ENCODE results near the gene DDT. TPM values are rescaled to one million over a fixed set of nuclear protein-coding genes. Genes with fewer than 3 reads are reported as not detected.

Gene DDT
- total RNA-seq, 3 donors from 2014 or later: 151 to 232 (median 190) TPM

DNA sequence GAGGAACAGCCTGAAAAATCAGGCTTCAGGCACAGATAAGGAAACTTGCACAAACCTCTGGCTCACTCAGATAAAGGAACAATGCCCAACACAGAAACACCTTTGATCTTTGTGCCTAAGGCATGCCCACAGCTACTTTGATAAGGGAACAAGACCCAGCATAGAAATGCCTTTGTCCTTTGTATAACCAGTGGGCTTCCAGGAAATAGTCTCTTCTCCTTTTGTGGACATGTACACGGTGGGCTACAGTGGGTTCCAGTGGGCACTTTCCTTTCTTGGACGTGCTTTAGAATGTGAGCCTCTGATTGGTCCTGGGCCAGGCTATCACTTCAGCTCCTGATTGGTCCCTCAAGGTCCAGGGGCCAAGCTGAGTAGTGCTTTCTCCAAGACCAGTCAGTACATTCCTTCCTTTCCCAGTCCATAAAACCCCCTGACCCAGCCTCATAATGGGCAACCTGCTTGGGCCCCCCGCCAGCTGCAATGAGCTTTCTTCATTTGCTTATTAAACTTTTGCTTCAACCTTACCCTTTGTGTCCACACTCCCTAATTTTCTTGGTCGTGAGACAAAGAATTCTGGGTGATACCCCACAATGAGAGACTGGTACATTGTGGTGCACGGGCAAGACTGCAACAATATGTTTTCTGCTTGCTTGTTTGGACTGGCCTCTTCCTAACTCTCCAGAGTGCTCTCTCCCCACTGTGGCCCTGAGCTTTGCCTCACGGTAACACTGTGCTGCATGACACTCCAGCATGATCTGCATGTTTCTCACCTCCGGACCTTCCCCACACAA, 35.2 kb upstream of the DDT start:
- intact Hi-C loops (cut with DNase I, micrococcal nuclease): no loop called here
- Histone ChIP-seq H3K9me3 (no peaks in the 10 kb centered on the region), H3K4me3 (no peak overlapping the region), H3K36me3 (ENCODE audit: low read depth) (no peaks in the 10 kb centered on the region), H3K4me1 (ENCODE audit: low read depth) (peaks cover 7% of the 10 kb centered on the region)
- no peak for ATAC-seq
- DNase-seq: no peak
- TF ChIP-seq, protein P1, sequence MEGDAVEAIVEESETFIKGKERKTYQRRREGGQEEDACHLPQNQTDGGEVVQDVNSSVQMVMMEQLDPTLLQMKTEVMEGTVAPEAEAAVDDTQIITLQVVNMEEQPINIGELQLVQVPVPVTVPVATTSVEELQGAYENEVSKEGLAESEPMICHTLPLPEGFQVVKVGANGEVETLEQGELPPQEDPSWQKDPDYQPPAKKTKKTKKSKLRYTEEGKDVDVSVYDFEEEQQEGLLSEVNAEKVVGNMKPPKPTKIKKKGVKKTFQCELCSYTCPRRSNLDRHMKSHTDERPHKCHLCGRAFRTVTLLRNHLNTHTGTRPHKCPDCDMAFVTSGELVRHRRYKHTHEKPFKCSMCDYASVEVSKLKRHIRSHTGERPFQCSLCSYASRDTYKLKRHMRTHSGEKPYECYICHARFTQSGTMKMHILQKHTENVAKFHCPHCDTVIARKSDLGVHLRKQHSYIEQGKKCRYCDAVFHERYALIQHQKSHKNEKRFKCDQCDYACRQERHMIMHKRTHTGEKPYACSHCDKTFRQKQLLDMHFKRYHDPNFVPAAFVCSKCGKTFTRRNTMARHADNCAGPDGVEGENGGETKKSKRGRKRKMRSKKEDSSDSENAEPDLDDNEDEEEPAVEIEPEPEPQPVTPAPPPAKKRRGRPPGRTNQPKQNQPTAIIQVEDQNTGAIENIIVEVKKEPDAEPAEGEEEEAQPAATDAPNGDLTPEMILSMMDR (IDR thresholded peaks at IDR 0.05): no peak

DNA sequence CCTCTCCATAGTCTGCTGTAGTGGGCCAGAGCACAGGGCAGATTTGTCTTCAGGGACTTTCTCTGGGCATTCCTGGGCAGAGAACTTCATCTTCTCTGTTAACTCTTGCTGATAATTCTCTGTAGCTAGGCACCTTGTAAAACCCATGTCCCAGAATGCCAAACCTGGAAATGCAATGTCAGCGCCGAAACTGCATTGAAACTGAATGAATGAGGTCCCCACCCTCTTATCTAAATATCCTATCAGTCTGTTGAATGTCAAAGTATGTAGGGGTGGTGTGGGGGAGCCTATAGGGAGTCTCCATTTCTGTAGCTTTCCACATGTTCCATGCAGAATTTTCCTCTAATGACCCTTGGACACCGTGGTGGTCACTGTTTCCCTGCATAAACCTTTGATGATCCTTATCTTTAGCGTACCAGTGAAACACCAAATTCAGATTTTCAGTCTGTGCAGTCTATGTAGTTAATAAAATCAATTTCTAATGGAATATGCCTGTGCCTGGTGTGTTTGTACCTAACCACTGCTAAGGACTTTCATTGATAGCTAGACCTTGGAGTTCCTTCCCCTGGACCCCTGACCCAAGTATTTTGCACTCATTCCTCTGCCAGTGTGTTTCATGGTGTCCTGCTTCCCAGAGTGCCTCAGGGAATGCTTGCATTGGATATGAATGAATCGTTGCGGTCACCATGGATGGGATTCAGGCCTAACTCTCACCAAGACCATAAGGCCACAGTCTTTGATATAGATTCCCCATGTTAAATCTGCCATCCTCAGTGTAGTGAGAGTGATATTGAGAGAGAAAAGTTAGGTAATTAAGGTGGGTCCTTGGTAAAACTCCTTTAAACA, 34.4 kb upstream of the DDT start:
- intact Hi-C loops (cut with DNase I, micrococcal nuclease): no loop called here
- H3K36me3 ChIP-seq (ENCODE audit: low read depth): no peaks in the 10 kb centered on the region
- TF ChIP-seq, protein P1 (IDR thresholded peaks at IDR 0.05): no peak
- H3K4me3 ChIP-seq: no peak overlapping the region
- no peaks in the 10 kb centered on the region for H3K9me3 ChIP-seq
- ATAC-seq: no peak
- peaks cover 7% of the 10 kb centered on the region for H3K4me1 ChIP-seq (ENCODE audit: low read depth)
- no peak for DNase-seq

DNA sequence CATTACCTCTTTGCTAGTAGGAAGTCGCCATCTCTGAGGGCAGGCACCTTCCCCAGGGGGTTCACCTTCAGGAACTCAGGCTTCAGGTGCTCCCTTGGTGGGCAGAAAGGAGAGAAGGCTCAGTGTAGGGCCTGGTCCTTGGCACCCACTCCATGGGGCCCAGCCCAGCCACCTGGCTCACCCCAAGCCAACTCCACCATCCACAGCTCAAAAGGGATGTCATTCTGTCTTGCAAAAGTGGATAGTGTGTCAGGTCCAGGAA, 33.7 kb upstream of the DDT start:
- Histone ChIP-seq H3K4me1 (ENCODE audit: low read depth) (peaks cover 7% of the 10 kb centered on the region), H3K4me3 (no peak overlapping the region), H3K9me3 (no peaks in the 10 kb centered on the region), H3K36me3 (ENCODE audit: low read depth) (no peaks in the 10 kb centered on the region)
- DNase-seq (no peak), ATAC-seq (no peak)
- intact Hi-C loops (cut with DNase I, micrococcal nuclease): no loop called here
- TF ChIP-seq, protein P1 (IDR thresholded peaks at IDR 0.05): no peak

DNA sequence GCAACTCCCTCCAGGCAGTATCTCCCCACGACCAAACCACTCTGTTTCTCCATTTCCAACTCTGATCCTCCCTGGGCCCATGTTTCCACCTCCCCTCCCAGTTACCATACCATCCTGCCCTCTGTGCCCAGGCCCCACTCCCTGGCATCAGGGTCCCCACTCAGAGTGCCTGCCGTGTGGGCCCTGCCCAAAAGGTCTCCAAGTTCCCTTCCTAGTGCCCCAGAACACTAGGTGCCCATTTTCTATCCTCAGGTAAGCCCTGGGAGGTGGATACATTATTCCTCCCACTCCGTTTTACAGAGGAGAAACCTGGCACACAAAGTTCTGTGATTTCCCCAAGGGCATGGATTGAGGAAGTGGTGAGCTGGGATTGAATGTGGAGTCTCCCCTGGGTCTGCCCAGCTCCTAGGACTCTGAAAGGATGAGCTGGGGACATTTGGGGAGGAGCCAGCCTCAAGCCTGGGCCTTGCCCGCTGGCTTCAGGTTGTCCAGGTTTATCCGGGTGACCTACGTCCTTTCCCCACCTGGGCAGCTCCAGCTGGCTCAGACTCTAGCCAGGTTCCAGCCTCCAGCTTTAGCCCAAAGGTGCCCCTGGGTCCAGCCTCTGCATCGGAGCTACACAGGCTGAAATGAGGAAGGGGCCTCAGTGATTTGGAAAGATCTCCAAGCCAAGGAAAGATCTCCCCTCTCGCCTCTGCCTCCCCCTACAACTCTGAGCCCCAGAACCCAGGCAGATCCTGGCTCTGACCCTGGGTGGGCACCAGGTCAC, 33.2 kb upstream of the DDT start:
- no peak for DNase-seq
- Histone ChIP-seq H3K9me3 (no peaks in the 10 kb centered on the region), H3K4me3 (no peak overlapping the region), H3K4me1 (ENCODE audit: low read depth) (peaks cover 4% of the 10 kb centered on the region), H3K36me3 (ENCODE audit: low read depth) (no peaks in the 10 kb centered on the region)
- intact Hi-C loops (cut with DNase I, micrococcal nuclease): no loop called here
- TF ChIP-seq, protein P1 (IDR thresholded peaks at IDR 0.05): no peak
- ATAC-seq: no peak

DNA sequence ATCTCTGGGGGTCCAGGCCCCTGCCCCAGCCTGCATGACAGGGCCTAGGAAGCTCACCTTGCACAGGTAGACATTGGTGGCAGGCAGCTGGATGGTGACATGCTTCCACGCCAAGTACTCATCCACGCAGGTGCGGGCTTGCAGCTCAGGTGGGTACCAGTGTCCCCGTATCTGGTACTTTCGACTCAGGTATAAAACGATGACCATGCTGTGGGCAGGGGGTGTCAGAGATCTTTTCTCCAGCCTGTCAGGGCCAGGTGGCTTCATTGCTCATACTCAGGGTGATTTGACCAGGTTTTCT, 32.6 kb upstream of the DDT start:
- Histone ChIP-seq H3K4me3 (no peak overlapping the region), H3K9me3 (no peaks in the 10 kb centered on the region), H3K36me3 (ENCODE audit: low read depth) (no peaks in the 10 kb centered on the region), H3K4me1 (ENCODE audit: low read depth) (no peaks in the 10 kb centered on the region)
- TF ChIP-seq, protein P1 (IDR thresholded peaks at IDR 0.05): no peak
- intact Hi-C loops (cut with DNase I, micrococcal nuclease): no loop called here
- DNase-seq (no peak), ATAC-seq (no peak)

Data from mucosa of descending colon (tissue), 3 donors.